Epithelial cell of umbilical artery (primary cell): Measurements from ENCODE around the gene RSPO4. TPM values are rescaled to one million over a fixed set of nuclear protein-coding genes. Genes with fewer than 3 reads are reported as not detected.

Experiments used
- total RNA-seq: library from RNA; depleted of rRNA; stranded (reverse); fragments of >200 nt; gene quantifications from 2 replicates; pipeline ENCODE4 v1.2.3, GENCODE V29; 2014

RSPO4 gene
- total RNA-seq, result not detected in 2 replicates

DNA sequence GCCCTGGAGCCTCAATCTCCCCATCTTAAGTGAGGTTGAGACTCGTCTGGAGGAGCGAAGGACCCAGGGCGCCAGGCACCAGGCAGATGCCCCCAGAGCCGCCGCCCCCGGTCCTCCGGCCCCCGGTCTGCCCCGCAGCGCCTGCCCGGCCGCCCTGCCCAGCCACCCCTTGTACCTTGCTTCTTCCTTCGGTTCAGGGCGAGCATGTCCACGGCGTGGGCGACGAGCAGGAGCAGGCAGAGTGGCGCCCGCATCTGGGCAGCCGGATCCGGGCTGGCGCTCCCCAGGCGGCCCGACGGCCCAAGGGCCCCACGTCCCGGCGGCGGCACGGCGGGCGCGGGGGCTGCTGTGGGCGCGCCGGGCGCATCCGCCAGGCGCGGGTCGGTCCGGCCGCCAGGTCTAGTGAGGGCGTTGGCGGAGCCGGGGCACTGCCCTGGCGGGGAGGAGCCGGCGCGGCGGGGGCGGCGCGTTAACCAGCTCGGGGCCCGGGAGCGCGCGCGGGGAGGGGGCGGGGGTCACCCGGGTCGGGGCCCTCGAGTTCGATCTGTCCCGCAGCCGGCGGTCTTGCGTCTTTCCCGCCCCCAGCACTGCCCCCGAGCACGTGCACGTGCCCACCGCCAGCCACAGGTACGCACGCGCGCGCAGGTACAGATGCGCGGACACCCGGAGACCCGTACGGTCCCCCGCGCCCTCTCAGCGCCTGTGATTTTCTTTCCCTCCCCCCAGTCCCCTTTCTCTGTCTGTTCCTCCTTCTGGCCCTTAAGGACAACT is at the start of gene RSPO4:
RSPO4 (minus strand) TSS at position 401 of the 771 bp plus-strand sequence; CDS start at position 254, 147 bp downstream.

DNA sequence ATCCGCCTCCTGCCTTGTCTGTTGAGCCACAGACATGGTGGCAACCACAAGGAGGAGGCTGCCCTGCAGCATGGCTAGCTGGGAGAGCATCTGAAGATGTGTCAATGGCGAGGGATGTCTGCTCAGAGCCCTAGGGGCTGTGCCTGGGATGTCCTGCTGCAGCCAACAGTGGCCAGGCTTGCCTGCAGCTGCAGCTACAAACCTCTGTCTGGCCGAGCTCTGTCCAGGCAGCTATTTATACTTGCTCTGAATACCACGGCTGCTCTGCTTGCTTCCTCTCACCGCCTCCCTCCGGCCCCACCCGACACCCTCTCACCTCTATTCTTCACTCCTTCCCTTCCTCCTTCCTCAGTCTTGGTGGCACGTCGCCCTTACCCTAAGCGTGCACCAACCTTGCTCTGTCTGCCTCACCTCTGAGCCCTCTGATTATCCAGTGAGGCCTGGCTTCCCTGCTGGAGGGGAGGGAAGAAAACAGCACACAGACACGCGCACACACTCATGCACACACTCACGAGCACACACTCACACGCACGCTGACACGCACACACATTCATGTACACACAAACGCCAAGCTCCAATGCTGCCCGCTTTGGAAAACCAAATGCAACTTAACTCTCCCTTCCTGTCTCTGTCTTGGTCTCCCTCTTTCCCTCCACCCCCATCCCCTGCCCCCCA is 85.8 kb downstream of the RSPO4 start, which contains the start of gene ANGPT4:
ANGPT4 (minus strand) TSS at position 210 of the 675 bp plus-strand sequence; CDS start at position 90, 120 bp downstream.

Other genes starting within 250 kb of the RSPO4 start
- not detected in 2 replicates for gene SLC52A3, start 233.8 kb downstream of the RSPO4 start, total RNA-seq
- 2.3 and 3.3 TPM in 2 replicates for gene FAM110A, start 168.6 kb downstream of the RSPO4 start, total RNA-seq
- not detected in 2 replicates for gene ANGPT4, start 86.0 kb downstream of the RSPO4 start, total RNA-seq
- 27.3 and 38.1 TPM in 2 replicates for gene PSMF1, start 116.3 kb upstream of the RSPO4 start, total RNA-seq
- gene TMEM74B, start 182.7 kb upstream of the RSPO4 start, total RNA-seq, result 0.32 TPM in 1 of 2 replicates, not detected in the other
- not detected in 2 replicates for gene C20orf202, start 201.1 kb upstream of the RSPO4 start, total RNA-seq
- gene RAD21L1, start 223.7 kb upstream of the RSPO4 start, total RNA-seq, result 0.15 TPM in 1 of 2 replicates, not detected in the other